Esophagus (tissue), 2 donors: Measurements from ENCODE around the gene ATP5PD. TPM values are rescaled to one million over a fixed set of nuclear protein-coding genes. Genes with fewer than 3 reads are reported as not detected.
A peak's percentile ranks its signal among the peaks of the same experiment; 100 is the strongest.
"Not testable (repeated sequence)": the region's sequence is repeated elsewhere in the genome, so short reads cannot be mapped to it uniquely, and the experiment has no call there.

Experiments used
- H3K27ac ChIP-seq, 2 donors: one replicate each; pipeline ENCODE4 v1.5.1; 2013; ENCODE audit warnings: low read depth in 2 of 2, mild to moderate bottlenecking in 2 of 2, inconsistent platforms in 1 of 2, low read length in 1 of 2, moderate library complexity in 1 of 2
- H3K27me3 ChIP-seq, 2 donors: one replicate each; pipeline ENCODE4 v1.6.1; 2013; ENCODE audit warnings: low read length in 2 of 2, control low read depth in 1 of 2, mild to moderate bottlenecking in 1 of 2; ENCODE audit not compliant: insufficient read depth in 2 of 2, control insufficient read depth in 1 of 2
- H3K36me3 ChIP-seq, 2 donors: one replicate each; pipeline ENCODE4 v1.6.1; 2013; ENCODE audit warnings: low read length in 1 of 2; ENCODE audit not compliant: control insufficient read depth in 2 of 2, insufficient read depth in 2 of 2
- H3K4me1 ChIP-seq, 2 donors: one replicate each; pipeline ENCODE4 v1.6.1; 2013; ENCODE audit warnings: low read length in 1 of 2; ENCODE audit not compliant: control insufficient read depth in 2 of 2, insufficient read depth in 2 of 2
- H3K4me3 ChIP-seq, 2 donors: one replicate each; pipeline ENCODE4 v1.5.1; 2013; ENCODE audit warnings: low read length in 2 of 2, mild to moderate bottlenecking in 2 of 2, low read depth in 1 of 2, moderate library complexity in 1 of 2
- H3K9me3 ChIP-seq, 2 donors: one replicate each; pipeline ENCODE4 v1.6.1; 2013; ENCODE audit warnings: mild to moderate bottlenecking in 2 of 2, low read depth in 1 of 2, low read length in 1 of 2, moderate library complexity in 1 of 2; ENCODE audit not compliant: control insufficient read depth in 2 of 2, insufficient read depth in 1 of 2
- WGBS, 2 donors: extraction: QIAGEN DNeasy Blood & Tissue Kit; methylation state at CpG; one replicate each; pipeline ENCODE4 v1.1.7; 2013; 5-methylcytosine and 5-hydroxymethylcytosine counted together
- polyA plus RNA-seq, 2 donors: library from polyadenylated mRNA; stranded (reverse); fragments of 200-250 nt; gene quantifications; one replicate each; pipeline ENCODE4 v1.2.3, GENCODE V29; 2013
- donor health status: healthy with polysubstance abuse.
- donor health status: Bipolar disorder and iron deficiency.

ATP5PD gene
- polyA plus RNA-seq, 2 donors = 465 to 697 TPM

GRCh38 chr17:75012096-75012345 lies 34.7 kb downstream of the ATP5PD start:
- H3K36me3 ChIP-seq = peaks cover 0 to 2% of the 10 kb centered on the region in 2 donors
- 15 to 23% methylated on average over 5 of the region's 5 CpGs for WGBS, 2 donors
- no peaks in the 10 kb centered on the region for H3K27me3 ChIP-seq
- no peaks in the 10 kb centered on the region for H3K9me3 ChIP-seq
- peaks cover 3 to 5% of the 10 kb centered on the region in 2 donors for H3K4me1 ChIP-seq
- peak overlapping the region; percentile 76 to 89 for H3K4me3 ChIP-seq
- H3K27ac ChIP-seq = peak overlapping the region; percentile 83 to 84

- H3K9me3 ChIP-seq = no peaks in the 10 kb centered on the region
- peak overlapping the region; percentile 83 to 84 for H3K27ac ChIP-seq
- H3K27me3 ChIP-seq = no peaks in the 10 kb centered on the region
- peak overlapping the region in 1 of 2 donors; percentile 76 for H3K4me3 ChIP-seq
- peaks cover 0 to under 1% of the 10 kb centered on the region in 2 donors for H3K36me3 ChIP-seq
- peaks cover 3 to 5% of the 10 kb centered on the region in 2 donors for H3K4me1 ChIP-seq
- WGBS, 2 donors = 30 to 50% methylated on average over 13 of the region's 13 CpGs
These were observed 35.2 kb downstream of the ATP5PD start for GRCh38 chr17:75011401-75012095.

DNA sequence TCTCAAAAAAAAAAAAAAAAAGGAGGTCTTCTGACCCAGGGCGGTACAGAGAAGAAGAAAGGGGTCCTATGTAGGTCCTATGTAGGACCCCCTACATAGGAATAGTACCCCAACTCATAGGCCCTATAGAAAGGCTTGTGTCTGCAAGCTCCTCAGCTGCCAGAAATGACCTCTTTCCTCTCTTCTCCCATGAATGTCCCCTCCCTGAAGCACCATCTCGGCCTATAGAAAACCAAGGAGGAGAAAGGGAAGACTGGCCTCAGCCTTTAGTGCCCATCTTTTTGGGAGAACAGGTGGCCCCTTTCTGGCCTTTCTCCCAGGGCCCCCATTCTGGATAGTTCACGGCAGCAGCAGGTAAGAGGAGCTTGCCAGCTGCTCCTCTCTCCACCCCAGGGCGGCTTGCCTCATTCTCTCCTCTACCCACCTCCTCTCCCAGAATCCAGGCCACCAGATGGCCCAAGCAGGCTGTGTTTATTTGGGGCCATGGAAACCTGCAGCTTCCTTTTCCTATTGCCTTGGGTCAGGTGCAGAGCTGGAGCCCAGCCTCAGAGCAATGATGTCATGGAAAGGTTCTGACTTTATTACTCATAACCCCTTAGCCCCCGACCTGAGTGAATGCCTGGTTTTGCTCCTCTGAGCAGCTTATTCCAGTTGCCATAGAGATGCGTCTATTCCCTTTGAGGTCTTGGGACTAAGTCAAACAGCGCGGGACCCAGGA lies 35.9 kb downstream of the ATP5PD start:
- peak overlapping the region in 1 of 2 donors; percentile 63 for H3K27ac ChIP-seq
- H3K36me3 ChIP-seq = no peaks in the 10 kb centered on the region
- no peak overlapping the region for H3K4me3 ChIP-seq
- no peaks in the 10 kb centered on the region for H3K9me3 ChIP-seq
- no peaks in the 10 kb centered on the region for H3K27me3 ChIP-seq
- peaks cover 3 to 5% of the 10 kb centered on the region in 2 donors for H3K4me1 ChIP-seq
- WGBS, 2 donors = 54 to 80% methylated on average over 8 of the region's 8 CpGs

DNA sequence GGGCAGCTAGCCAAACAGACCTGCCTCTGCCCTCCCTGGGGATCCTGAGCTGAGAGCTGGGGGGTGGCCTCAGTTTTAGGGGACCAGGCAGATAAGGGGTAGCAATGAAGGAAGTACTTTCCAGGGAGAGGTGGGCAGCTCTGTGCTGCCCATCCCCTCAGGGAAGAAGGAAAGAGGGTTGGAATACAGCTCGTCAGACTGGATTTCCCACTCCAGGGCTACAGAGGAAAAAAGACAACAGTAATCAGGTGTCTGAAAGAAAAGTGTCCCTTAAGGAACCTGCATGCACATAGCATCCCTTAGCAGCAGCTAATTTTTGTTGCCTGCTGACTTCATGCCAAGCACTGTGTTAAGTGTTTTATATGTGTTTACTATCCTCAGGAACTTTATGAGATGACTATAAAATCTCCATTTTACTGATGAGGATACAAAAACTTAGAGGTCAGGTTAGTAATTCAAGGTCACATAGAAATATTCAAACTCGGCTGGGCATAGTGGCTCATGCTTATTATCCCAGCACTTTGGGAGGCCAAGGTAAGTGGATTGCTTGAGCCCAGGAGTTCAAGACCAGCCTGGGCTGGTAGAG lies 37.5 kb downstream of the ATP5PD start:
- no peaks in the 10 kb centered on the region for H3K27me3 ChIP-seq
- H3K36me3 ChIP-seq = peaks cover 0 to 6% of the 10 kb centered on the region in 2 donors
- H3K9me3 ChIP-seq = no peaks in the 10 kb centered on the region
- H3K27ac ChIP-seq = no peak overlapping the region
- H3K4me3 ChIP-seq = no peak overlapping the region
- peaks cover 3 to 5% of the 10 kb centered on the region in 2 donors for H3K4me1 ChIP-seq
- 57 to 66% methylated on average over 2 of the region's 2 CpGs for WGBS, 2 donors

DNA sequence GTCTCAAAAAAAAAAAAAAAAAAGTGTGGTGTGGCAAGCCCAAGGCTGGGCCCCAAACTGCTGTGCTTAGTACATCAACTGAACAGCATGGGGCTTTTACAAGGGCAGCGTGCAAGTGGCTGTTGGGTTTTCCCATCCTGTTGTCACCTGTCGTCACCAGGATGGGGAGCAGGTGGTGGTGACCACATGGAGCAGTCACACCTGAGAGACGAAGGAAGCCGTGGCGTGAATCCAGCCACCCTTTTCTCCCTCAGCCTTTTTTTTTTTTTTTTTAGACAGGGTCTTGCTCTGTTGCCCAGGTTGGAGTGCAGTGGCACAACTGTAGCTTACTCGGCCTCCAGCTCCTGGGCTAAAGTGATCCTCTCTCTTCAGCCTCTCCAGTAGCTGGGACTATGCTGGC lies 38.4 kb downstream of the ATP5PD start:
- WGBS, 2 donors = 82 to 83% methylated on average over 6 of the region's 6 CpGs
- H3K4me3 ChIP-seq = no peak overlapping the region
- peaks cover 0 to 11% of the 10 kb centered on the region in 2 donors for H3K36me3 ChIP-seq
- no peaks in the 10 kb centered on the region for H3K27me3 ChIP-seq
- no peaks in the 10 kb centered on the region for H3K4me1 ChIP-seq
- H3K27ac ChIP-seq = no peak overlapping the region
- no peaks in the 10 kb centered on the region for H3K9me3 ChIP-seq

GRCh38 chr17:75006653-75007052 lies 40.1 kb downstream of the ATP5PD start:
- no peak overlapping the region for H3K27ac ChIP-seq
- WGBS, 2 donors = 82 to 91% methylated on average over 5 of the region's 5 CpGs
- no peak overlapping the region for H3K4me3 ChIP-seq
- H3K4me1 ChIP-seq = no peaks in the 10 kb centered on the region
- H3K27me3 ChIP-seq = no peaks in the 10 kb centered on the region
- peaks cover 0 to 25% of the 10 kb centered on the region in 2 donors for H3K36me3 ChIP-seq
- no peaks in the 10 kb centered on the region for H3K9me3 ChIP-seq

- H3K36me3 ChIP-seq = peaks cover 0 to 30% of the 10 kb centered on the region in 2 donors
- H3K9me3 ChIP-seq, H3K4me3 ChIP-seq, H3K4me1 ChIP-seq, H3K27me3 ChIP-seq, H3K27ac ChIP-seq: not testable (repeated sequence)
- WGBS, 2 donors = 90 to 92% methylated on average over 6 of the region's 6 CpGs
These were observed 40.7 kb downstream of the ATP5PD start for GRCh38 chr17:75006084-75006483.

- Histone ChIP-seq H3K4me3 (no peak overlapping the region), H3K27ac (no peak overlapping the region), H3K36me3 (peaks cover 0 to 30% of the 10 kb centered on the region in 2 donors), H3K4me1 (no peaks in the 10 kb centered on the region), H3K27me3 (no peaks in the 10 kb centered on the region), H3K9me3 (no peaks in the 10 kb centered on the region)
- WGBS, 2 donors = 91 to 93% methylated on average over 8 of the region's 8 CpGs
These were observed 41.5 kb downstream of the ATP5PD start for GRCh38 chr17:75005291-75005690.

- no peak overlapping the region for H3K27ac ChIP-seq
- no peaks in the 10 kb centered on the region for H3K9me3 ChIP-seq
These were observed 42.4 kb downstream of the ATP5PD start for GRCh38 chr17:75004371-75004770.

More at GRCh38 chr17:75004371-75004770, 42.4 kb downstream of the ATP5PD start:
- Histone ChIP-seq H3K4me1 (no peaks in the 10 kb centered on the region), H3K4me3 (no peak overlapping the region), H3K36me3 (peaks cover 0 to 32% of the 10 kb centered on the region in 2 donors), H3K27me3 (no peaks in the 10 kb centered on the region)
- 94% methylated on average over 3 of the region's 3 CpGs for WGBS, 2 donors
